Omental fat pad (tissue), 4 donors: ENCODE data around the gene MAGEA10. TPM values are rescaled to one million over a fixed set of nuclear protein-coding genes. Genes with fewer than 3 reads are reported as not detected.

ENCODE experiments used
- ATAC-seq: fragments of 150-250 bp; one replicate; pipeline ENCODE4 v1.9.1; 2016; ENCODE audit warnings: mild to moderate bottlenecking, moderate library complexity; ENCODE audit not compliant: low FRiP score
- DNase-seq: peaks from one replicate; pipeline ENCODE4 v3.0.0-alpha.2; 2019; ENCODE audit warnings: low spot score
- total RNA-seq, 4 donors: library from RNA; depleted of rRNA; stranded (reverse); fragments of >200 nt; gene quantifications; one replicate each; pipeline ENCODE4 v1.1.0, GENCODE V29; 2016
- TF ChIP-seq, protein P1 (sequence below), 3 donors: fragments of 450-650 bp; IDR thresholded peaks; one replicate each; pipeline ENCODE4 v1.5.1; 2016 to 2017; ENCODE audit warnings: antibody characterized with exemption in 3 of 3, mild to moderate bottlenecking in 3 of 3, moderate library complexity in 2 of 3

The MAGEA10 gene
- total RNA-seq, 4 donors from 2014 or later, result not detected

DNA sequence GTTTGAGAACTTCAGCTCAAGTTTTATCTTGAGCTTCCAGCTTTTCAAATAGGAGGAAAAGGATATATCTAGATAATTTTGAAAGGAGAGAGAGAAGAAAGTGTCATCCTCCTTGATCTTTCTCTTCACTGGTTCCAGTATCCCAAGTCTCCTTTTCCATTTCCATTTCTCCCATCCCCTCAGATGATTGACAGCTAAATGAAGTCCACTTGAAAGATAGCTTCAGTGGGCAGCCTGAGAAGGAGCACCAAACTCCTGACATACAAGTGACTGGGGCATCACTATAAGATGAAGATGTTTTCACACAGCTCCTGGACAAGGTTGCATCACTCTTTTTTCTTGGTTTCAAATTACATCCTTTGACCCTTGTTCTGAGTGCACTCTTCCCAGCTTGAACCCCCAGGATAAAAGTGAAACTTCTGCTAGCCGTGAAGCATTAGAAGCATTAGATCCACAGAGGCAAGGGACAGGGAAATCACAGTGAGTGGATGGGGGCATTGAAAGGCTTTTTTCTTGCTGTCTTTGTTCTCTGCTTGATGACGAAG is 17.5 kb upstream of the MAGEA10 start:
- TF ChIP-seq, protein P1, sequence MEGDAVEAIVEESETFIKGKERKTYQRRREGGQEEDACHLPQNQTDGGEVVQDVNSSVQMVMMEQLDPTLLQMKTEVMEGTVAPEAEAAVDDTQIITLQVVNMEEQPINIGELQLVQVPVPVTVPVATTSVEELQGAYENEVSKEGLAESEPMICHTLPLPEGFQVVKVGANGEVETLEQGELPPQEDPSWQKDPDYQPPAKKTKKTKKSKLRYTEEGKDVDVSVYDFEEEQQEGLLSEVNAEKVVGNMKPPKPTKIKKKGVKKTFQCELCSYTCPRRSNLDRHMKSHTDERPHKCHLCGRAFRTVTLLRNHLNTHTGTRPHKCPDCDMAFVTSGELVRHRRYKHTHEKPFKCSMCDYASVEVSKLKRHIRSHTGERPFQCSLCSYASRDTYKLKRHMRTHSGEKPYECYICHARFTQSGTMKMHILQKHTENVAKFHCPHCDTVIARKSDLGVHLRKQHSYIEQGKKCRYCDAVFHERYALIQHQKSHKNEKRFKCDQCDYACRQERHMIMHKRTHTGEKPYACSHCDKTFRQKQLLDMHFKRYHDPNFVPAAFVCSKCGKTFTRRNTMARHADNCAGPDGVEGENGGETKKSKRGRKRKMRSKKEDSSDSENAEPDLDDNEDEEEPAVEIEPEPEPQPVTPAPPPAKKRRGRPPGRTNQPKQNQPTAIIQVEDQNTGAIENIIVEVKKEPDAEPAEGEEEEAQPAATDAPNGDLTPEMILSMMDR (IDR thresholded peaks at IDR 0.05), result no peak
- ATAC-seq (no peak), DNase-seq (no peak)

- no peak for DNase-seq
- no peak for ATAC-seq
- TF ChIP-seq, protein P1 (IDR thresholded peaks at IDR 0.05), result no peak
Observed at GRCh38 chrX:152154050-152154449, 15.7 kb upstream of the MAGEA10 start.

- no peak for ATAC-seq
- DNase-seq, result no peak
- TF ChIP-seq, protein P1 (IDR thresholded peaks at IDR 0.05), result no peak
Observed at GRCh38 chrX:152151256-152151655, 12.9 kb upstream of the MAGEA10 start.

DNA sequence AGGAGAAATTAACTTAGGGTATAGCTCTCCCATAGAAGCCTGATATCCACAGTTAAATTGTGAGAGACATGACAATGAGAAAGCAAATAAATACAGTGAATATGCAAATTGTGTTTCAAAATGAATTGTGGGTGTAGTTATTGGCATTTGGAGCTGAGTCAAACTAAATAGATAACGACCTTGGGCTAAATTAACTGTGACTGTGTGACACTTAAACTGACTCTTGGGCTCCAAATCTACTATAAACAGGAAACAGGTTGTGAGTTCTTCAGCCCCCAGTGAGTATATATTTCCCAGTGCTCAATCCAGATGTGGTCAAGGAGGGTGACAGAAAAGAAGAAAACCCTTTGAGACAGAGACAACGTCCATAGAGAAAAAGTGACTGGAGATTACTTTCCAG is 11.3 kb upstream of the MAGEA10 start:
- DNase-seq (no peak), ATAC-seq (no peak)
- TF ChIP-seq, protein P1 (IDR thresholded peaks at IDR 0.05), result no peak

DNA sequence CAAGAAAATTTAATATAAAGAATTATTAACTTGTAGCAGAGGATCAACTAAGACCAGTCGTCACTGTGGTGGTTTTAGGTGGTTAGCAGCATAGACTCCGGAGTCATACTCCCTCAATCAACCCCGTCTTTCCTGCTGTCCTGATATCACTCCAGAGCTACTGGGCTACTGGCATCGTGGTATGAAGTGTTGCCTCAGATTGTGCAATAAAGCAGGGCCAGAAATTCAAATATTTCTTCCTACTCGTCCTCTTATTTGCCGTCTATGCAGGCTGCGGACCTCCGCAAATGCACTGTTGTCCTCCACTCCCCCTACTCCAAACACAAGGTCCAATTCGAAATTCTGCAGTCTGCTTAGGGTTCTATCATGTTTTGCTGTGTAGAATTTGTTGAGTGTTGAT is 1.2 kb upstream of the MAGEA10 start:
- TF ChIP-seq, protein P1 (IDR thresholded peaks at IDR 0.05), result no peak
- DNase-seq, result no peak
- no peak for ATAC-seq

GRCh38 chrX:152137771-152138387 is 498 bp downstream of the MAGEA10 start:
- ATAC-seq, result no peak
- no peak for DNase-seq
- TF ChIP-seq, protein P1 (IDR thresholded peaks at IDR 0.05), result no peak

DNA sequence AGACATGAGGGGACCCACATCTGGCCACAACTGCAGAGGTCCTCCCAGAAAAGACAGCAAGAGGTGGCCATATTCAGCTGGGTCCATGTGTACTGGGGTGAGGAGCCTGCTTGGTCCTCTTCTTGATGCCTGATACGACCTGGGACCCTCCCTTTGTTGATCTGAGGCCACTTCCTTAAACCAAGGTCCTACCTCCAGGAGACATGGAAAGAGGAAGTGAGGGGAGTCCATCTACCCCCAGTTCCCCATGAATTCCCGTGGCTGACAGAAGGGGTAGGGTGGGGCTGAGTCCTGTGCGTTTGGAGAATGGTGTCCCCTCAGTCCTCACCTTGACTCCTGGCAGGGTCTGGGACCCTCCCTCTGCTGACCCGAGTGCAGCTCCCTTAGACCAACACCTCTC is 2.1 kb downstream of the MAGEA10 start:
- DNase-seq (no peak), ATAC-seq (no peak)
- TF ChIP-seq, protein P1 (IDR thresholded peaks at IDR 0.05), result no peak
